SK-N-SH treated with all-trans-retinoic acid at 6 μM for 48 hours (cell line): Measurements from ENCODE around the gene LITAF.

Experiments used
- PPARA ChIP-seq: fragments of 250-450 bp; sonication (Bioruptor Pico); IDR thresholded peaks from 2 replicates; pipeline ENCODE4 v1.5.0; 2020; ENCODE audit warnings: mild to moderate bottlenecking, borderline replicate concordance
- ZFP30 ChIP-seq: fragments of 450-650 bp; formaldehyde crosslinking; IDR thresholded peaks from 2 replicates; pipeline ENCODE4 v1.5.0; 2022; ENCODE audit warnings: mild to moderate bottlenecking, moderate library complexity
- ZNF8 ChIP-seq: fragments of 450-650 bp; formaldehyde crosslinking; IDR thresholded peaks from 2 replicates; pipeline ENCODE4 v1.5.0; 2020; ENCODE audit warnings: mild to moderate bottlenecking, moderate library complexity

DNA sequence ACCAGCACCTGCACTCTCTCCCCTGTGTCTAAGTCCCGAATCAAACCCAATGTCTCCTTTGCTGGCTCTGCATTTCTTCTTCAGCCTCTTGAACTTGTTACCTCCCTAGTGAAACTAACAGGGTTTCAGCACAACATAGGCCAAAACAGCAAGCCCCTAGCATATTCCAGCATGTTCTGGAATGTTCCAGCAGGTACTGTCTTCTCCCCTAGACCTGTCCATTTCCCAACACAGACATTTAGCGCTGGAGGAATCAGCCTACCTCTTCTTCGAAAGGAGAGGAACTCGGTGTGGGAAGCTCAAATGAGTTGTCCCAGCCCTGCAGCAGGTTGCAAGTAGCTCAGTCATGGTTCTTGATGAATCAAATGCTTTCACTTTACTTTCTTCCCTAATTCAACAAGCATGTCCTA is 47.1 kb downstream of the LITAF start:
- no peak for TF ChIP-seq ZNF8
- no peak for TF ChIP-seq ZFP30 (CRISPR knock-in tag)
- TF ChIP-seq PPARA (CRISPR knock-in tag) = no peak
